HG03135 (cell line): ENCODE data around the gene TBCD.

Source experiments
- ATAC-seq: cut with Tn5 transposase; IDR thresholded peaks from one replicate; pipeline ENCODE4 v1.9.1; 2021; ENCODE audit warnings: mild to moderate bottlenecking, moderate library complexity; ENCODE audit not compliant: unreplicated experiment

The TBCD gene

GRCh38 chr17:82868715-82869131 is 116.9 kb downstream of the TBCD start:
- no peak for ATAC-seq

DNA sequence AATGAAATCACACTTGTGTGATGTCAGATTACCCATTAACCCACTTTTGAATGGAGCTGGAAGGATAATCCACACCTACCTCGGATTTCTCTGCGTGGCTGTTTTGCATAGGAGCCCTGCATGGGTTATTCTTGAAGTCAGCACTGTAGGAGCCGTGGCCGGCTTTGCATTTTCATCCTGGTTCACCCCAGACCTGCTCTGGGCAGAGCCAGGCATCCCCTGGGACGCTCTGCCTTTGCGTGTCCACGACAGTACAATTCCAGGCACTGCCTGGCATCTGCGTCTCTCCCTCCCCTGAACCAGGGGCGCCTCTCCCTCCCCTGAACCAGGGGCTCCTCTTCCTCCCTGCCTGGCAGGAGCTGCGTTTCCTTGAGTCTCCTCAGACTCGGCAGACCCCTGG is 117.7 kb downstream of the TBCD start:
- no peak for ATAC-seq

DNA sequence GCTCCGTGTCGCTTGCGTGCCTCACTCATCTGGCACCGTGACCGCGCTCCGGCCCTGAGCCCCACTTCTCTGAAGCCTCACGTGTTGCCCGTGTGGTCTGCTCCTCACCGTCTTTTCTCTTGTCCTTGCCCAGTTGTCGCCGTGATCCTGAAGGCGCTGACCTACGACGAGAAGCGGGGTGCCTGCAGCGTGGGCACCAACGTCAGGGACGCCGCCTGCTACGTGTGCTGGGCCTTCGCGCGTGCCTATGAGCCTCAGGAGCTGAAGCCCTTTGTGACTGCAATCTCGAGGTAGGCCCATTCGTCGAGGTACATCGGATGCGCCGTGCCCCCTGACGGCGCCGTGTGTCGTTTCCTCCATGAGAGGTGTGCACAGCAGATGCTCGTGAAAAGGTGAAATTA is 118.2 kb downstream of the TBCD start:
- no peak for ATAC-seq

GRCh38 chr17:82870541-82870940 is 118.7 kb downstream of the TBCD start:
- ATAC-seq = no peak

- ATAC-seq = peak; percentile 65
Measured at GRCh38 chr17:82871056-82871775, 119.4 kb downstream of the TBCD start.

DNA sequence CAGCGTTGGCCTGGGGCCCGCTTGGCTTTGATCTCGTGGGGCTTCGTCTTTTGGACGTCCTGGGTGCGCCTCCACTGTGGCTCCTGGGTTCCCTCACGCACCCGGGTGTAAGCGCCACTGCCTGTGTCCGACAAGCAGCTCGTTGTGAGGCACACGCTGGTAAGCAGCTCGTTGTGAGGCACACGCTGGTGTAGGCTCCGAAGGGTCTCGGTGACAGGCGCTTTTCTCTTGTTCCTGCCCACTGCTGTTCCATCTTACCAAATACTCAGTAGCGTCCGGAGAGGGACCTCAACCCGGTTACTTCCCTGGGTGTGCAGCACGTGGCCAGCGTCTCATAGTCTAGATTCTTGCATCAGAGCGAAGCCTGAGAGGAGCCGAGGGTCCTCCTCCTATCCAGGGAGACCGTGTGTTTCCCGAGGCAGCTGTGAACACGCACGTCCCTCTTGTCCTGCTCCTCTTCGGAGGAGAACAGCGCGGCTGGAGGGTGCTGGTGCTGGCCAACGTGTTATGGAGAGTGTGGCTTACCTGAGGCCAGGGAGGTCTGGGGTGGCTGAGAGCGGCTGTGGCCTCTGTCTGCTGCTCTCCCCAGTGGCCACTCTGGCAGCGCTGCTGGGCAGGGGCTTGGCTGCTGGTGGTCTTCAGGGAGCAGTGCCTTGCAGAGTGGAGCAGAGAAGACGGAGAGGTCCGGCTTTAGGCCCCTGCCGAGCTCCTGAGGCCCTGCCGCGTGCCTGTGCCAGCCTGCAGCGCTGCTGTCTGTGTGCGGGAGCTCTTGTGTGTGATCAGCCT is 120.1 kb downstream of the TBCD start:
- ATAC-seq = no peak

- no peak for ATAC-seq
Measured at GRCh38 chr17:82872591-82873520, 121.0 kb downstream of the TBCD start.

DNA sequence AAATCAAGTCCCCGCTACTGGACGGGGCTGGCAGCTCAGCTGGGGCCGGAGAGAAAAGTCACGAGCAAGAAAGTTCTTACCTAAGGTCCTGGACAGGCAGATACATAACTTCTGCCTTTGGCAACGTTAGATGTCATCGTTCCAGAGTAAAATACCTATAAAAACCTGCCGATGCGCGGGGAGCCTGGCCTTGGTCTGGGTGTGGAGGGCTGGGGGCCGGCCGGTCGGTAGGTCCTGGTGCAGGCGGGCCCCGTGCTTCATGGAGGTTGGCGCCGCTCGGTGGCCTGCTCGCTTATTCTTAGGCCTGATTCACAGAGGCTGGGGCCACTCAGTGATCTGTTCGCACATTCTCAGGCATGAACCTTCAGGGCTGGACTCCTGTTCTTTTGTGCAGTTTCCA is 121.7 kb downstream of the TBCD start:
- ATAC-seq = no peak

GRCh38 chr17:82874011-82874835 is 122.4 kb downstream of the TBCD start:
- no peak for ATAC-seq

DNA sequence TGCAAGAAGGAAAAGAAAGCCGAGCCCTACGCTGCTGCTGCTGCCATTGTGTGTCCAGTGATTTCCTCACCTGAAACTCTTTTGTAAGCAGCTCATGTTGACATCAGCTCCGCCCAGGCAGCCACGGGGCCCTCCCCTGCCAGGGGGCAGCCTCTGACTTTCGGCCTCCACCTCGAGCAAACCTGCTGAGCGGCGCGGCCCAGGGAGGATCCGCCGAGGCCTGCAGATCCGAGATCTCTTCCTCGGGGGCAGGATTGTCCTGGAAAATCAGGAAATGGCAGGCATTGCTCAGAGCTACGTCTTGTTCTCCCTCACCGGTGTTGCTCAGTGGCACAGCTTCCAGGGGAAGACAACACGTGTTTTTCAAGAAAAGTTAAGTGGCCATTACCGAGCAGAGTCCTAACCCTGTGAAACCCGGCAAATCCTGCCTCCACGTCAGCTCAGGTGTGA is 123.6 kb downstream of the TBCD start:
- no peak for ATAC-seq

DNA sequence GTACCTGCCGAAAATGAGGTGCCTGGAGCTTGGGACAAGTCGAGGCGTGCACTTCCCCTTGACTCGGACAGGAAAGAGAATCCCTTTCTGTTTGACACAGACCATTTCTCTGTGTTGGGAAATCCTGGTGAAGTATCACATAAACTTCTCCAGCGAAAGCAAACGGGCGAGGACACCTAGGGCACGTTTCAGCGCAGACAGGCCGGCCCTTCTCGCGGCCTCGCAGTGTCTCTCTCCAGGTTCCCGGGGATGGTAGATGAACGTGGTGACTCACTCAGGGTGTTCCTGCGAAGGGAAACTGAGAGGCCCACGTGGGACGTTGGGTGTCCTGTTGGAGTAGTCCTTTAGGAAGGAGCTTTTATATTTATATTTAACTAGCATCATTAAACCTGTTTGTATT is 124.3 kb downstream of the TBCD start:
- no peak for ATAC-seq

GRCh38 chr17:82876602-82877379 is 124.9 kb downstream of the TBCD start:
- no peak for ATAC-seq

DNA sequence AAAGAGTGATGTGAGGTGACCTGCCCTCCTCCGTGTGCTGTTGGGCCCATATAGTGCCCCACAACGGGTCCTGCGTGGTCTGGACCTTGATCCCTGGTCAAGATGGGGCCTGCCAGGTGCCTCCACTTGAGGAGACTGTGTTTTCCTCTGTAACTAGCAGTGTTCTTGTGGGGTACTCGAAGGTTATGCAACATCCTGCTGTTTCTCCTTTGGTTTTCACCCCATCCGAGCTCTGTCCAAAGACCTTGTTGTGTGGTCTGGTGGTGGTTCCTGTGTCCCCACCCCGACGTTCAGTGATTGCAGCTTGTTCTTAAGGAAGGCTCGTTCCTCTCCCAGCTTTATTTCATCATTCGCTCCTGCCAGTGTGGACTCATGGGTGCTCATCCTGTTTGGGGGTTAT is 126.7 kb downstream of the TBCD start:
- no peak for ATAC-seq

GRCh38 chr17:82879241-82879640 is 127.4 kb downstream of the TBCD start:
- no peak for ATAC-seq

DNA sequence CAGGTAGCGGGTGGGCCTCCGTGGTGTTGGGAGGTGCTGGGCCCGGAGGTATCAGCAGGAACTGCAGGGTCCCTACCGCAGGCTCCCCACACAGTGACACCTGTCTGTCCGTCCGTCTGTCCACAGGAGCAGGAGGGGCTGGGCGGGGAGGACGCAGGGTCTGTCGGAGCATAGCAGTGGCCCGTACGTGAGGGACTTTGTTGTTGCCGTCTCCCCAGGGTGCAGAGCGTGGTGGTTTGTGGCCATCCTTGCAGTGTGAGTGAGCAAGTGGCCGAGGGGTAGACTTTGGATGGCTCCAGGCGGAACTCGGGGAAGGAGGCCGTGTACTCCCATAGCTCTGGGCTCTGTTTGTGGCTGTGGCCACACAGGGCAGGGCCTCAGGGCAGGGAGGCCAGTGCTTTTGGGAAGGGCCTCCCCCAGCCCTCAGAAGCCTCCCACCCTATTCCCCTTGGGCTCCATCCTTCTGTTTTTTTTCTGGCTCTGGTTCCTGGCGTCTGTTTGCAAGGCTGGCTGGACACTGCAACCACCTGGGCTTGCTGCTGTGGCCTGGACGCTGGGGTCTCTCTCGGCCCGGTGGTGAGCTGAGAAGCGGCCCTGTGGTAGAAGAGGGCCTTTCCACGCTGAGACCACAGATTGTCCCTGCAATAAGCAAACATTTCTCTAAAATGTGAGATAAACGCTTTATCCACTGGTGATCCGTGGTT is 128.9 kb downstream of the TBCD start:
- ATAC-seq = no peak

DNA sequence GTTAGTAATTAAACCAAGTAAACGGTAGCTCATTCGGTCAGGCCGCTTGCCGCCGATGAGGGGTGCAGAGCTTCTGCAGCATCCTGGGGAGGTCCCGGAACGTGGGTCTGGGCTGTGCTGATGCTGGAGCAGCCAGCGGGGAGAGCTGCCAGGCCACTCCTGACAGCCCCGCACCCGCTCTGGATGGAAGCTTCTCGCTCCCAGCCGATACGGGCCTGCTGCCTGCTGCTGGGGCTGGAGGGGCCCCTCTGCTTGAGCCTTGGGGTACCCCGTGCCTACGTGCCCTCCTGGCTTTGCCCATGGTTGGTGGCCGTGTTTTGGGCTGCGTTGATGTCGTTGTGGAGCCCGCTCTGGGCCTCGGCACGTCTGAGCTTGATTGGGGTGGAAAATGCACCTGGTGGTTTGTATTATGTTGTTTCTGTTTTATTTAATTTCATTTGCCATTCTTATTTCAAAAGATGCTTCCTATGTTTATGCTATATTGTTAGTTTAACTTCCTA is 129.5 kb downstream of the TBCD start:
- no peak for ATAC-seq

DNA sequence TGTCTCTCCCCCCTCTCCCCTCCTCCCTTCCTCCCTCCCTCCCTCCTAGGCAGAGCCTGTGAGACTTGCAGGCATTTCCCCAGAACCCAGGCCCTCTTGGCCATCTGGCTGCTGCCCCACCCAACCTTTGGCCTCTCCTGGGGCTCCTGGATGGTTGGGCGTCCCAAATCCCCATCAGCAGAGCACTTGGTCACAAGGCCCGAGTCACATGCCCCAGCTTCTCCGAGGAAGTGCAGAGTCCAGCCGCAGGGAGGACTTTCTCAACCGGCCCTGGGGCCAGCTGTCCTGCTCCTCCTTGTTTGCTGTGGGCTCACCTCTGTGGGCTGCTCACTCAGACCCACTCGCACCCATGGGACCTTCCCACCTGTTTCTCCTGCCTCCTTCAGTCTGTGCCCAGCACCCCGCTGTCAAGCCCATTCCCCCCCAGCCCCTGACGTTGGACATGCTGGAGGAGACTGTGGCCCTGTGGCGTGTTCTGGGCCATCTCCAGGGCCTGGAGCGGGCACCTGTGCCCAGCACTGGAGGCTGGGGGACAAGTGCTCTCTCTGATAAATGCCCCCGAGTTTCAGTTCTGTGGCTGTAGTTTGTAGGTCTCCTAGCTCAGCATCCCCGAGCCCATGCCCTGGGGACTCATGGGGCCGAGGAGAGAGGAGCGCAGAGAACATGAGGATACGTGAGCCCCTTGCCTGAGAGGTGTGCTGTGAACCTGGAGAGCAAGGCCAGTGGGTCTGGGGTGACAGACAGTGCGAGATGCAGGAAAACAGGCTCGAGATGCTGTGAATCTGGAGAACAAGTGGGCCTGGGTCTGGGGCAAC is 130.2 kb downstream of the TBCD start:
- no peak for ATAC-seq
